Neural cell (in vitro differentiated cells): ENCODE results near the gene PARD3B. TPM values are rescaled to one million over a fixed set of nuclear protein-coding genes. Genes with fewer than 3 reads are reported as not detected.

ENCODE experiments used
- H2AFZ ChIP-seq: fragments of 200-600, 300-800 bp; sonication (generic), shearing (Covaris generic); 2 replicates; pipeline ENCODE4 v1.6.0; 2014; ENCODE audit warnings: low read depth, mild to moderate bottlenecking, antibody characterized with exemption, low read length, moderate library complexity
- H3F3A ChIP-seq: fragments of 200-600 bp; shearing (Covaris generic); 2 replicates; pipeline ENCODE4 v1.6.1; 2016; ENCODE audit warnings: mild to moderate bottlenecking, moderate library complexity, mixed read lengths, antibody characterized with exemption, low read length; ENCODE audit not compliant: insufficient read depth, poor library complexity, severe bottlenecking
- H3K27ac ChIP-seq: fragments of 200-600, 300-800 bp; sonication (generic), shearing (Covaris generic); 2 replicates; pipeline ENCODE4 v1.5.1; 2014; ENCODE audit warnings: mild to moderate bottlenecking, low read length, moderate library complexity
- H3K27me3 ChIP-seq: fragments of 300-800, 200-600 bp; sonication (generic), shearing (Covaris generic); 2 replicates; pipeline ENCODE4 v1.6.0; 2014; ENCODE audit warnings: mild to moderate bottlenecking, low read depth, low read length, moderate library complexity; ENCODE audit not compliant: insufficient read depth
- H3K36me3 ChIP-seq: fragments of 300-800, 200-600 bp; sonication (generic), shearing (Covaris generic); 2 replicates; pipeline ENCODE4 v1.5.1; 2014; ENCODE audit warnings: mild to moderate bottlenecking, antibody characterized with exemption, low read length, moderate library complexity; ENCODE audit not compliant: insufficient read depth
- H3K4me2 ChIP-seq: fragments of 300-800, 200-600 bp; sonication (generic), shearing (Covaris generic); 2 replicates; pipeline ENCODE4 v1.6.0; 2014; ENCODE audit warnings: mild to moderate bottlenecking, low read length
- H3K4me3 ChIP-seq: fragments of 300-800, 200-600 bp; sonication (generic), shearing (Covaris generic); 2 replicates; pipeline ENCODE4 v1.5.1; 2014; ENCODE audit warnings: mild to moderate bottlenecking, low read length, moderate library complexity
- H3K79me2 ChIP-seq: fragments of 200-600 bp; shearing (Covaris generic); replicated peaks from 2 replicates; pipeline ENCODE4 v1.6.0; 2014; ENCODE audit warnings: mild to moderate bottlenecking, low read length, moderate library complexity; ENCODE audit not compliant: insufficient read depth
- H3K9ac ChIP-seq: fragments of 300-800, 200-600 bp; sonication (generic), shearing (Covaris generic); 2 replicates; pipeline ENCODE4 v1.6.1; 2016; ENCODE audit warnings: mild to moderate bottlenecking, low read length, mixed read lengths
- H3K9me2 ChIP-seq: fragments of 200-600 bp; shearing (Covaris generic); 2 replicates; pipeline ENCODE4 v1.6.1; 2016; ENCODE audit warnings: mild to moderate bottlenecking, low read length, mixed read lengths; ENCODE audit not compliant: insufficient read depth
- H3K9me3 ChIP-seq: fragments of 200-600, 300-800 bp; sonication (generic), shearing (Covaris generic); 2 replicates; pipeline ENCODE4 v1.6.1; 2016; ENCODE audit warnings: mild to moderate bottlenecking, mixed run types, low read length, moderate library complexity, mixed read lengths
- H4K20me1 ChIP-seq: fragments of 200-600 bp; shearing (Covaris generic); 2 replicates; pipeline ENCODE4 v1.6.1; 2016; ENCODE audit warnings: mild to moderate bottlenecking, mixed run types; ENCODE audit not compliant: insufficient read depth
- EP300 ChIP-seq: fragments of 450-650 bp; conservative IDR thresholded peaks from 2 replicates; pipeline ENCODE4 v1.6.1; 2014; ENCODE audit warnings: antibody characterized with exemption, mild to moderate bottlenecking, moderate library complexity; ENCODE audit not compliant: poor library complexity, severe bottlenecking
- EZH2 ChIP-seq: fragments of 200-600, 300-800 bp; shearing (Covaris generic), sonication (generic); IDR thresholded peaks from 2 replicates; pipeline ENCODE4 v1.6.1; 2014; ENCODE audit warnings: antibody characterized with exemption, low read length, borderline replicate concordance, mild to moderate bottlenecking; ENCODE audit not compliant: insufficient read depth, poor library complexity, severe bottlenecking
- MXI1 ChIP-seq: fragments of 450-650 bp; conservative IDR thresholded peaks from 2 replicates; pipeline ENCODE4 v1.6.1; 2014; ENCODE audit warnings: antibody characterized with exemption, mild to moderate bottlenecking; ENCODE audit not compliant: poor library complexity, severe bottlenecking
- POLR2AphosphoS5 ChIP-seq: IDR thresholded peaks from 2 replicates; pipeline ENCODE4 v1.6.1; 2012
- RAD21 ChIP-seq: fragments of 450-650 bp; conservative IDR thresholded peaks from 2 replicates; pipeline ENCODE4 v1.6.1; 2014; ENCODE audit warnings: antibody characterized with exemption, mild to moderate bottlenecking, moderate library complexity
- SMC3 ChIP-seq: fragments of 450-650 bp; conservative IDR thresholded peaks from 2 replicates; pipeline ENCODE4 v1.6.1; 2014; ENCODE audit warnings: antibody characterized with exemption, mild to moderate bottlenecking, moderate library complexity; ENCODE audit not compliant: poor library complexity
- TAF1 ChIP-seq: IDR thresholded peaks from 2 replicates; pipeline ENCODE4 v1.6.1; 2012; ENCODE audit warnings: low read depth
- polyA plus RNA-seq: library from polyadenylated mRNA; depleted of rRNA; stranded (reverse); fragments of >200 nt; gene quantifications from 2 replicates; pipeline ENCODE4 v1.2.3, GENCODE V29; 2014
- TF ChIP-seq, protein P1 (sequence below): IDR thresholded peaks from 2 replicates; pipeline ENCODE4 v1.6.1; 2012; ENCODE audit warnings: borderline replicate concordance
- TF ChIP-seq, protein P2 (sequence below): fragments of 450-650 bp; IDR thresholded peaks from 2 replicates; pipeline ENCODE4 v1.5.1; 2014; ENCODE audit warnings: antibody characterized with exemption, mild to moderate bottlenecking, moderate library complexity; ENCODE audit not compliant: poor library complexity, severe bottlenecking

Gene PARD3B
- polyA plus RNA-seq, 1 donor from 2014 or later = 0.54 TPM

DNA sequence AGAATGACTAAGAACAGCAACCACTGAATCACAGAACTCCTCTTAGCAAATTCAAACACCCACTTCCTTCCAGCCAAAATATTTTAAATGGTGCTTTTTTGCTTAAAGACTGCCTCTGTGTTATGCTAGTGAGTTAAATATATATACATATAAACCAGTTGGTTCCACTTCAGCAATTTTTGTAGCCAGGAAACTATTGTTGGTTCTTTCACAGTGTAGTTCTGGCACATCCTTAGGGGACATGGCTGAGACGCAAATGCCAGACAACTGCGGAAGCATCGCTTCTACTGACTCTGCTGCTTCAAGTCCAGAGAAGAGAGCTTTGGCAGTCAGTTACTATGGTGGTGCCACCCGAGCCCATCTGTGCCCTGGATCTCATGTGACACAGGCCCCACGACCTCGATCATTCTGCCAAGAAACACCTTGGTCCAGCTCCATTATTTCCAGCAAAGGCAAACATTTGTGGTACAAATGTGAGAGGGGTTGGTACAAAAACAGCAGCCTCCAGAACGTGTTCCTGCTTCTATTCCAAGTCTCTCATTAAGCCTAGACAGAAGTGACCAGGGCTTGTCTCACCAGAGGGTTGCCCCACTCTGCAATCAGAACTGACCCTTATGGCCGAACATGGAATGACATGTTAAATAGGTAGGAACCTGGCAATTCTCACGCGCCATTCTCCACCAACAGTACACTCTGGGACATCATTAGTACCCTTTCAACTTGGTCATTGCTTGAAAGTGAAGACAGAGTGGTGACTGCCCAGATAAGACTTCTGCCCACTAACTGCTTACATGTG, 1019.3 kb downstream of the PARD3B start:
- TF ChIP-seq TAF1 (no peak), EP300 (no peak), EZH2 (no peak), RAD21 (no peak), POLR2AphosphoS5 (no peak), SMC3 (no peak), MXI1 (no peak)
- TF ChIP-seq, protein P1, sequence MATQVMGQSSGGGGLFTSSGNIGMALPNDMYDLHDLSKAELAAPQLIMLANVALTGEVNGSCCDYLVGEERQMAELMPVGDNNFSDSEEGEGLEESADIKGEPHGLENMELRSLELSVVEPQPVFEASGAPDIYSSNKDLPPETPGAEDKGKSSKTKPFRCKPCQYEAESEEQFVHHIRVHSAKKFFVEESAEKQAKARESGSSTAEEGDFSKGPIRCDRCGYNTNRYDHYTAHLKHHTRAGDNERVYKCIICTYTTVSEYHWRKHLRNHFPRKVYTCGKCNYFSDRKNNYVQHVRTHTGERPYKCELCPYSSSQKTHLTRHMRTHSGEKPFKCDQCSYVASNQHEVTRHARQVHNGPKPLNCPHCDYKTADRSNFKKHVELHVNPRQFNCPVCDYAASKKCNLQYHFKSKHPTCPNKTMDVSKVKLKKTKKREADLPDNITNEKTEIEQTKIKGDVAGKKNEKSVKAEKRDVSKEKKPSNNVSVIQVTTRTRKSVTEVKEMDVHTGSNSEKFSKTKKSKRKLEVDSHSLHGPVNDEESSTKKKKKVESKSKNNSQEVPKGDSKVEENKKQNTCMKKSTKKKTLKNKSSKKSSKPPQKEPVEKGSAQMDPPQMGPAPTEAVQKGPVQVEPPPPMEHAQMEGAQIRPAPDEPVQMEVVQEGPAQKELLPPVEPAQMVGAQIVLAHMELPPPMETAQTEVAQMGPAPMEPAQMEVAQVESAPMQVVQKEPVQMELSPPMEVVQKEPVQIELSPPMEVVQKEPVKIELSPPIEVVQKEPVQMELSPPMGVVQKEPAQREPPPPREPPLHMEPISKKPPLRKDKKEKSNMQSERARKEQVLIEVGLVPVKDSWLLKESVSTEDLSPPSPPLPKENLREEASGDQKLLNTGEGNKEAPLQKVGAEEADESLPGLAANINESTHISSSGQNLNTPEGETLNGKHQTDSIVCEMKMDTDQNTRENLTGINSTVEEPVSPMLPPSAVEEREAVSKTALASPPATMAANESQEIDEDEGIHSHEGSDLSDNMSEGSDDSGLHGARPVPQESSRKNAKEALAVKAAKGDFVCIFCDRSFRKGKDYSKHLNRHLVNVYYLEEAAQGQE = no peak
- TF ChIP-seq, protein P2, sequence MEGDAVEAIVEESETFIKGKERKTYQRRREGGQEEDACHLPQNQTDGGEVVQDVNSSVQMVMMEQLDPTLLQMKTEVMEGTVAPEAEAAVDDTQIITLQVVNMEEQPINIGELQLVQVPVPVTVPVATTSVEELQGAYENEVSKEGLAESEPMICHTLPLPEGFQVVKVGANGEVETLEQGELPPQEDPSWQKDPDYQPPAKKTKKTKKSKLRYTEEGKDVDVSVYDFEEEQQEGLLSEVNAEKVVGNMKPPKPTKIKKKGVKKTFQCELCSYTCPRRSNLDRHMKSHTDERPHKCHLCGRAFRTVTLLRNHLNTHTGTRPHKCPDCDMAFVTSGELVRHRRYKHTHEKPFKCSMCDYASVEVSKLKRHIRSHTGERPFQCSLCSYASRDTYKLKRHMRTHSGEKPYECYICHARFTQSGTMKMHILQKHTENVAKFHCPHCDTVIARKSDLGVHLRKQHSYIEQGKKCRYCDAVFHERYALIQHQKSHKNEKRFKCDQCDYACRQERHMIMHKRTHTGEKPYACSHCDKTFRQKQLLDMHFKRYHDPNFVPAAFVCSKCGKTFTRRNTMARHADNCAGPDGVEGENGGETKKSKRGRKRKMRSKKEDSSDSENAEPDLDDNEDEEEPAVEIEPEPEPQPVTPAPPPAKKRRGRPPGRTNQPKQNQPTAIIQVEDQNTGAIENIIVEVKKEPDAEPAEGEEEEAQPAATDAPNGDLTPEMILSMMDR = no peak
- Histone ChIP-seq H3K79me2 (no peaks in the 10 kb centered on the region), H3K9me2 (no peaks in the 10 kb centered on the region), H3K4me2 (no peak overlapping the region), H4K20me1 (no peaks in the 10 kb centered on the region), H3K4me3 (no peak overlapping the region), H3K9me3 (no peaks in the 10 kb centered on the region), H3K36me3 (no peaks in the 10 kb centered on the region), H3K27ac (no peak overlapping the region), H2AFZ (no peak overlapping the region), H3F3A (no peaks in the 10 kb centered on the region), H3K27me3 (no peaks in the 10 kb centered on the region), H3K9ac (no peak overlapping the region)

DNA sequence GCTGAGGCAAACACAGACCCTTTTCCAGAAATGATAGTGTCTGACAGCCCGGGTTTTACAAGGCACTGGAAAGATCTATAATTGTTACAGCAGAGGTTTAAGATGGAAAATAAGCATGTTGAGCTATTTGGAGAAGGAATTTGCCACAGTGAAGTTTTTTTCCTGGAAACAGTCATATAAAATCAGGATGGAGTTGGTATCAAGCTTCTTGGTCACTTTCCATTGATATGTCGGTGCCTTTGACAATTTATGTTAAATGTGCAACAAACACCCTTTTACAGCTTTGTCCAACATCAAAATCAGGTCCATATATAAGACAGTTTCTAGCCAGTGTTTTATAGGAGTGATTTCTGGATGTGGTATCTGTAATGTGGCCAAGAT, 1019.9 kb downstream of the PARD3B start:
- no peaks in the 10 kb centered on the region for H3F3A ChIP-seq
- H3K9me2 ChIP-seq = no peaks in the 10 kb centered on the region
- H4K20me1 ChIP-seq = no peaks in the 10 kb centered on the region

More for the DNA sequence above, 1019.9 kb downstream of the PARD3B start:
- Histone ChIP-seq H3K4me3 (no peak overlapping the region), H3K79me2 (no peaks in the 10 kb centered on the region), H3K9ac (no peak overlapping the region), H3K9me3 (no peaks in the 10 kb centered on the region), H3K36me3 (no peaks in the 10 kb centered on the region), H3K4me2 (no peak overlapping the region), H3K27me3 (no peaks in the 10 kb centered on the region), H2AFZ (no peak overlapping the region), H3K27ac (no peak overlapping the region)
- TF ChIP-seq, protein P2 = no peak
- TF ChIP-seq TAF1 (no peak), POLR2AphosphoS5 (no peak), RAD21 (no peak), EP300 (no peak), EZH2 (no peak), SMC3 (no peak), MXI1 (no peak)
- TF ChIP-seq, protein P1 = no peak
